HG03135 (cell line): ENCODE data around the gene SCUBE1.
A peak's percentile ranks its signal among the peaks of the same experiment; 100 is the strongest.

Experiments
- ATAC-seq: cut with Tn5 transposase; IDR thresholded peaks from one replicate; pipeline ENCODE4 v1.9.1; 2021; ENCODE audit warnings: mild to moderate bottlenecking, moderate library complexity; ENCODE audit not compliant: unreplicated experiment

SCUBE1 gene

DNA sequence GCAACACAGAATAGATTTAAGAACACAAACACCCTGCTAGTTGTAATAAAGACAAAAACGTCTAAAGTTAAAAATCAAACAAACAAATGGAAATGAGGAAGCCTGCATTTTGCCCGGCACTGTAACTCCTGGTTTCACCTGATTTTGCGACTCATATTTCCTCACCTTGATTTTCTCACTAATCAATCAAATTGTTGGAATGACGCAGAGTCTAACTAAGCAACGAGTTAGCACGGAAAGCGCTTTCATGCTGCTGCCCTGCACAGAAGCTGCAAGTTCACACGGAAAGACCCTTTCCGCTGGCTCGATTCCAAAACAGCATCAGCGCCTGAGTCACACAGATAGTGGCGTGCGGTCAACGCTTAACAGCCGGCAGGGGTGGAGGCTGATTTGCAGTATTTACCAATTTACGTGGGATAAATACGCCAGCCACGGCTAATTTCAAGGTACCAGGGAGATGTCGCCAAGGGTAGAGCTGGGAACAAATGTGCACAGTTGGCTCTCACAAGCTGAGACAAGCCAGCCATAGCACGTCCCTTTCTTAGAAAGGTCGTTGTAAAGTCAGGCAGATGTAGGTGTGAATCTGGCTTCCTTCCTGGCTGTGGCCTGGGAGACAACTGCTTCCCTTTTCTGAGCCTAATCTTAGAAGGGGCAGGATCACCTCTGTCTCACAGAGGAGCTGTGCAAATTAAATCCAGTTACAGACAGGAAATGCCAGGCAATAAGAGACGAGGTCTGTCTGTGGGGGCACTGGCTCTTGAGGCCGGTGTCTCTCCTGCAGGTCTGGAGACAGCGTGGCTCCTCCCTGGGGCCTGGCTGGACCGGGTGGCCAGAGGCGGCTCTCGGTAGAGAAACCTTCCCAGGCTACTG lies 79.3 kb downstream of the SCUBE1 start:
- ATAC-seq = peak; percentile 72

DNA sequence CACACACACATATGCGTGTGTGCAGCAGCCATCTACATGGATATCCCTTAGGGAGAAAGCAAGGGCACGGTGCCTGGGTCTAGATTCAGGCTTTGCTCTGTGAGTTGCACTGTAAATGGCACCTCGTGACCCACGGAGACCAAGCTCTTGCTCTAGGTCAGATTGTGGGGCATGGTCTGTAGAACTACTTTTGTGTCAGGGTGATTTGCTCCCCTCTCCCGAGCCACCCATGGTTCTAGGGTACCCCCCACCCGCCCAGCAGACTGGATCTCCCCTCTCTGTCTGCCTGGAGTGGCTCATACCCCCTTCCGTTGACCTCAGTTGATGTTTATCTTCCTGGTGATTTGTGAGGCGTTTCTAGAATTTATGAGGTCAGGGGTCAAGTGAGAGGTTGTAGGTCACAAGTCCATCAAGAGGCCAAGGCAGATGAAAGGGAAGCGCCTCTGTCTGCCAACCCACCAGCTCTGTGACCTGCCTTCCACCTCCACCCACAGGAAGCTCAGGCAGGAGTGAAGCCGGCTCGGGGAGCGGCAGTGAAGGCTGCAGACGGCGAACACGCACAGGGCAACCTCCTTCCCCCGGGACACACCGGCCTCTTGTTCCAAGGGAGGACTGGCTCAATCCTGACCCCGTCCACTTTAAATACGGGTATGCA lies 80.1 kb downstream of the SCUBE1 start:
- no peak for ATAC-seq

DNA sequence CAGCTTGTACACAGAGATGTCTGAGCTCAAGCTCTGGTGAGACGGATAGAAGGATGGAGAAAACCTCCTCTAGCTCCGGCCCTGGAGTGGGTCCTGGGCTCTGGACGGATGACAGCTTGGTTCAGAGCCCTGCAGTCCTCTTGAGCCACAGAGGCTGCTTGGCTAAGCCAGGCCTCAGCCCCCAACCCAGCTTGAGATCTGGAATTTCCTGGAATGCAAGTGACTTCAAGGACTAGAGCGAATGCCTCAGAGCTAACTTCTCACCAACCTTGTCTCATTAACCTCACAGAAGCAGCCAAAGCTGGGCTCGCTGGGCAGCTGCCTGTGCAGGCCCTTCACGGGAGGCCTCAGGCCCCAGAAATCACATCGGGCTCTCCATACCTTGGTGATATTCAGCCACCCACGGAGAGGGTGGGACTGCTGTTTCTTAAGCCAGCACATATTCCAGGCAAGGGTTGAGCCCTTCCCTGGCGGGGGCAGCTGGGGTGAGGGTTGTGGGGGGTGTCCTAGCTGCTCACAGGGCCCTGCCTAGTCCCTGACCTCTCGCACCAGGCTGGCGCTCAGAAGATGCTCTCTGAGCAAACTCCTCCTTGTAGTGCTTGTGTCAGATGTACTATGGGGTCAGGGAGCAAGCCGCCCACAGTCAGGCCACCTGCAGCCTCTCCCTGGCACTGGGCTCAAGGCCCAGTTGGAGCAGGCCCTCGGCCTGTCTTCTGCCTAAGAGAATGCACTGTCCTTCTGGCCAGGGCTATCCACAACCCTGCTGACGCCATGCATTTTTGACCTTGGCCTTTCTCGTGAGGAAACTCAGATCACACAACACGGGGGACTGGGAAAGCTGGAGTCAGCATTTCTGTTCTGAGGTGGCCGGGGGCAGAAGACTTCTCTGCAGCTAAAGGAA lies 82.6 kb downstream of the SCUBE1 start:
- ATAC-seq = no peak

DNA sequence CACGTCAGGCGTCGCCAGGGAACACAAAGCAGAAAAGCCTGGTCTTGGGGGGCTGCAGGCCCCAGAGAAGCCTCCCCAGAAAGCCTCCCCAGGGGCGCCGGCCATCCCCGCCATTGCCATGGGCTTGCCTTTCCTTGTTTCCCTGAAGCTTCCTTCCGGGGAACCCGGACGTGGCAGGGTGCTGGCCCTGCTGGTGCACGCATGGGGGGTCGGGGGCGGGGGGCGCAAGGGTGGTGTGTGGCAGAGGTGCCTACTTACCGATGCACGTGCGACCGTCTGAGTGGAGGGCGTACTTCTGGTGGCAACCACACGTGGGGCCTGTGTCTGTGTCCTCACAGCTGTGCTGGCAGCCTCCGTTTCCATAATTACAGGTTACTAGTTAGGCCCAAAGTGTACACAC lies 85.2 kb downstream of the SCUBE1 start:
- no peak for ATAC-seq

DNA sequence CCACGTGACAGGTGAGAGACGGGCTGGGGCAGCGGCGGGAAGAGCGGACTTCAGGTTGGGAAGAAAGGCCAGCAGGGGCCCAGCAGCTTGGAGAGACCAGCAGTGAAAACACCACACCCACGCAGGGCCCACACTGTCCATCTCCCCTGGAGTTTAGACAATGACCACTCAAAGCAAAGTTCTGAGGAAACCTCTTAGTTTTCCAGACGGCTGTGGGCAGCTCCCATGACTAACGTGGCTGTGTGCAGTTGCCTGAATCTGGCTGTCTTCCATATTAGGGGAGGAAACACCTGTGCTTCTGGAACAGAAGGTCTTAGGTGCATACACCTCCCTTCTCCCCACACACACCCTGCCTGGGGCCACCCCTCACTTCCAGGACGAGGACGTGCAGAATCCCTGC lies 85.6 kb downstream of the SCUBE1 start:
- no peak for ATAC-seq

DNA sequence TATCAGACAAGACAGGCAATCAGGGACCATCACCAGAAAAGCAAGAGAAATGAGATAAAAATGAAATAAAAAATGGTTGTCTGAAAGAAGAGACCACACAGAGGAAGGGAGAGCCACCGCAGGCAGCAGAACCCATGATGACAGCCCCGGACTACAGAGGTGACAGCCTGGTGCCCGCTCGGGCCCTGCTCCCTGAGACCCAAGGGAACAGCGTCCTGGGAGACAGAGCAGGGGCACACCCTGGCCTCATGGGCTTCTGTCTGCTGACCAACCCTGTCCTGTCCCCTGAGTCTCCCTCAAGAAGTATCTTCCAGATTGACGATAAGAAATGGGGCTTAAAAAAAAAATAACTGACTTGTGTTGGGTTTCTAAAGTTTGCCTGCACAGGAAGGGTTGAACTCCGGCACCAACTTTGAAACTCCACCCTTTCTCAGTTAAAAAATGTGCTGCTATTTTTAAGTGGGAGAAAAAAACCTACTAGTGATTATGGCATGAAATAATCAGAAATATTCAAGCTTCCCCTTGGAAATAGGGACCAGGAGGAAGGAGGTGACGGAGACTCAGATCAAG lies 86.1 kb downstream of the SCUBE1 start:
- no peak for ATAC-seq

DNA sequence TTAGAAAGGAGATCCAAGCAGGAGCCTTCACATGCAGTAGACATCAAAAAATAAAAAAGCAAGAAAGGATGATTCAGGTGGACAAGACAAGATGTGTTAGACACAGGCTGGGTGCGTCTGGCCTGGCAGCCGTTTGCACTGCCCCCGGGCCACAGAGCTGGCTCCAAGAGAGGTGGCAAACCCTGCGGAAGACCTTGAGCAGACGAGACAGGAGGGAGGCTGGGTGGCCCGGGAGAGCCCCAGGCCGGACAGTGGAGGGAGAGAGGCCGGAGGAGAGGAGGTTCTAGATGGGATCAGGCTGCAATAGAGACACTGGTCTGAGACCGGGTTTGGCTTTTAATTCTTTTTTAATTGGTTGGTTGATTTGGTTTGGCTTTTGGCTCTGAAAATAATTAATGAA lies 86.6 kb downstream of the SCUBE1 start:
- no peak for ATAC-seq

DNA sequence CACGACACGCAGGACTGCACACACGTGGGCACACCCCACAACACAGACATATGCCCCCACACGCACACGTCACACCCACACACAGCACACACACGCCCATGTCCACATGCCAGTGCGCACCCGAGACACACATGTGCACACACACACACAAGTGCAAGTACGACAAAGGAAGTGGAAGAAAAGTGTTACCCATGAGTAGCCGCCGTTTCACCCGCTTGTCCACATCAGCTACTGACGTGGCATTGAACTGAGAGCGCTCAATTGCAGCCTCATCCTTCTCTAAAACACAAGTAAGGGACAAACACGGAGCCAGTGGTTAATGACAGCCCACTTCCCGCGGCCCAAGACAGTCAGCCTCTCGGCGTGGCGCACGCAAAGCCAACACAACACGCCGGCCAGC lies 87.9 kb downstream of the SCUBE1 start:
- no peak for ATAC-seq

DNA sequence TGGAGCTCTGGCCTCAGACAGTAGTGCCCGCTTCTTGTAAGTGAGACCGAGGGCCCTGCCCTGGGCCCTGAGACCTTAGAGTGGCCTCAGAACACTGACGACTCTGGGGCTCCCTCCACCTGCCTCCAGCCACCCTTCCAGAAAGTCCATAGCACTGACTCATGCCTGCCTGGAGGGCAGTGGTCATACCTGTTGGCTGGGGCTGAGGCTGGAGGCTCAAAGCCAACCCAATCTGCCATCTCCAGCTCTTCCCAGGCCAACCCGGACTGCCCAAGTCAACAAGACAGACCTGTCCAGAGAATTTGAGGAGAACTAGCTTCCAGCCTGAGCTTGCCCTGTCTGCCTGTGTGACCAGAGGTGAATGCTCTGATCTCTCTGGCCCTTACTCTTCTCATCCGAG lies 89.3 kb downstream of the SCUBE1 start:
- no peak for ATAC-seq

DNA sequence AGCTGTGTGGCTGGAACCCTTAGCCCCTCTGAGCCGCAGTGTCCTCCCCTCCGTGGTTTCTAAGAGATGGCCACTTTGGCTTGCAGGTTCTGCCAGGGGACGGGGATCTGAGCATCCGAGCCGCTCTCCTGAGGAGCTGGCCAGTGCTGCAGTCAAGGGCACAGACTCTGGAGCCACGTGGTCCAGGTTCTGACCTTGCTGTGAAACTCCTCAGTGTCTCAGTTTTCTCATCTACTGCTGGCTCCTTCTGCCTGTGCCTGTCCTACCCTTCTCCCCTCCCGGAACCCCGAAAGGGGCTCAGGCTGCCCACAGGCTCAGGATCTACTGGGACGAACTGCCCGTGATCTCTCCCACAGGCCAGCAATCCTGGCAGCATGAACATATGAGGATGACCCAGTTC lies 90.9 kb downstream of the SCUBE1 start:
- ATAC-seq = no peak

DNA sequence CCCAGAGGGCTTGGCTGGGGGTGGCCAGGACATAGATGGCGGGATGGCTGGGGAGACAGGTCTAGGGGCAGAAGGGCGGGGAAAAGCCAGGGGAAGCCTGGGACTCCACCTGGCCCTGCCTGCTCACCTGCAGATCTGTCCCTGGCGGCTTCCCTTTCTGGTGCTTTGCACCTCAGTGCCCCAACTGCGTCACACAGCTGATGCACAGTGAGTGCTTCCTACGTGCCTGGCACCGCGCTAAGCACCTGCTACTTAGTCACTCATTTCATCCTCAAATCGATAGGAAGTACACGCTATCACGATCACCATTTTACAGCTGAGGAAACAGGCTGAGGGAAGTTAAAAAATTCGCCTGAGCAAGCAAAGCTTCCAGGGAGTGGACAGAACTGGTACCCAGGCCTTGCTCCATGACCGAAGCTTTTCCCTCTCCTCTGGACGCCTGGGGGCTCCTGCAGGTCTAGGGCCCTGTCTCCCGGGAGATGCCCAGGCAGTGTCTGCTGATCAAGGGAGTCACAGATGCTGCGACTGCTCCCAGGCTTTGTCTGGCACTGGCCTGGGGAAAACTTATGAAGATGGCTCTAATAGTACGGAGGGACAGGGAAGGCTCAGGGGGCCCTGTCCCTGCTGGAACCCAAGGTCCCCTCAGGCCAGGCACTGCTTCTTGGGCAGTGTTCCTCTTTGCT lies 93.2 kb downstream of the SCUBE1 start:
- ATAC-seq = no peak

DNA sequence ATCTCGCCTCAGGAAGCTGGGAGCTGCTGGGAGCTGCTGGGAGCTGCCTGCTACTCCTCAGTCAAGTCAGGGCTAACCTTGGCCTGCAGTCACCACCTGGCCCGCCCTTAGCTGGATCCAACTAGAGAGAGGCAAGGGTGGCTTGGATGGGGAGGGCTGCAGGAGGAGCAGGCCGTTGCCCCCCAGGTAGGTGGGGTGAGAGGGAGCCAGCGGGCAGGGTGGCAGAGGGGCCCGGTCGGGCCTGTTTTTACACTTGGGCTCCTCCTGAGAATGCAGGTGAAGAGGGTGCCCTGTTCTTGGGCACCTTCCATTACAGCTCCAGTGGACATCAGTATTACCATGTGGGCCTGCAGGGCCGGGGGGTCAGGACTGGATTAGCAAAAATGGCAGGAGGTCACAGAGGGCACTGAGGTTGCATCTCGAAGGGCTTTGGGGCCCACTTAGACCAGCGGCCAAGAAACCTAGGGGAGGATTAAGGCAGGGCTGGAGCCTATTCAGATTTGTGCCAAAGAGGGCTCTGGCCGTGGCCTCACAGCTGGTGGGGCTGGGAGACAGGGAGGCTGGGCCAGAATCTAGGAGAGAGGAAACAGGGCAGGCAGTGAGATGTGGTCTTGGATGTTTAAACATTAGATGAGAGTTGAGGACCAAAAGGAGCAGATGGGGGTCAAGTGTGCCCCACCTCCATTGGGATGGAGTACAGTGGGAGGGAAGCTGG lies 95.5 kb downstream of the SCUBE1 start:
- no peak for ATAC-seq

DNA sequence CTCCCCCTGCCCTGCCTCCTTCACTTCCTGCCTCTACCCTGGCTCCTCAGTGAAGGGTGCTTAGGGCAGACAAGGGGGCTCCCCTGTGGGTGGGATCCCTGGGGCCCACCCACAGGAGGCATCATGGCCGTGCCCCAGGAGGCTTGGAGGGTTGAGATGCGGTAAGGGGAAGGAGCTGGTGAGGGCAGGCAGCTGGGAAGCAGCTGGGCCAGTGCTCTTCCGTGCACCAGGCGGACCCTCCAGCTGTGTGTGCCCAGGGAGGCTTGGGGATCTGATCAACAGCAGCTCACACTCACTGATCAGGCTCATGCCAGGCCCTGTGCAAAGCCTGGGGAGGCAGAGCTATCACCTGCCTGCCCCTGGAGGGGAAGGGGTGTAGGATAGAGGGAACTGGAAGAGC lies 97.0 kb downstream of the SCUBE1 start:
- ATAC-seq = no peak

DNA sequence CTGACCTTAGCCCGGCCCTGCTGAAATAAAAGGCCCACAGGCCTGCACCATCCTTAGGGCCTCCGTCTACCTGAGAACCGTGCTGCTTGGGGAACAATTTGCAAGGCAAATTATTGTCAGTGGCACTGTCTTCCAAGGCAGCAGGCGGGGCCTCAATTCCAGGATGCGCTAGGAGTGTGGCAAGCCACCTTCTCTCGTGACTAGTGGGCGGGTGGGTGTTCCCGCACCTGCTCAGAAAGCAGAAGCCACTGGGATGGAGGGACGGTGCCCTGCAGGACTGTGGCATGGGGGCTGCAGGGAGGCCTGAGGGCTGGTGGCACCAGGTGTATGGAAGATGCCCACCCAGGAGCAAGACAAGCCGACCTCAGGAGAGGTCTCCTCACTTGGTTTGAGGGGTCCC lies 97.5 kb downstream of the SCUBE1 start:
- no peak for ATAC-seq

DNA sequence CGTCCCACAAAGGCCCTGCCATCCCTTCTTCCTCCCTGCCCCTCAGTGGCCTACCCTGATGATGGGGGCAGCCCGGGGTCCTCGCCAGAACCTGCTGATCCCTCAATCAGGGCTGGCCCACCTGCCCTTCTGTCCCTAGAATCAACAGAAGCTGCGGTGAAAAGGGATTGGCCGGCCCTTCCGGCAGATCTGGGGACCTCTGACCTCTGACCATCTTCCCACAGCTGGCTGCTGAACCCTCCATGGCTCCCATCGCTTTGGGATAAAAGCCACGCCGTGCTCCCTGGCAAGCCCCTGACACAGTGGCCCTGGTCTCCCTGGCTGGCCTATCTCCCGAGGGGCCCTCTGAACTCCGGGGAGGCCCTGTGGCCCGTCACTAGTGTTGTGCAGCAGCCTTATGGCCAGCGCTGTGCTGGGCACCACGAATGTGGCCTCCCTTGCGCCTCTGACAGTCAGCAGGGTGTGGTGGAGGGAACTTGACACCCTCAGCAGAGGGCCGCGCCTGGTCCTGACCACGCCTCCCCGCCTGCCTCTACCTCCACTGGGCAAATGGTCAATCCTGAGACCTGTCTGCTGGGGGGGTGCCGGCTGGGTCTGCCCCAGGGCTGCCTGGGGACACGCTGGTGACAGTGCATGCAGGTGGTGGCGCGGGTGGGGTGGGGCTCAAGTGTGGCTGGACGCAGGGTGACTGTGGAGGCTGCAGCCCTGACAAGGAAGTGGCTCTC lies 98.2 kb downstream of the SCUBE1 start:
- no peak for ATAC-seq

DNA sequence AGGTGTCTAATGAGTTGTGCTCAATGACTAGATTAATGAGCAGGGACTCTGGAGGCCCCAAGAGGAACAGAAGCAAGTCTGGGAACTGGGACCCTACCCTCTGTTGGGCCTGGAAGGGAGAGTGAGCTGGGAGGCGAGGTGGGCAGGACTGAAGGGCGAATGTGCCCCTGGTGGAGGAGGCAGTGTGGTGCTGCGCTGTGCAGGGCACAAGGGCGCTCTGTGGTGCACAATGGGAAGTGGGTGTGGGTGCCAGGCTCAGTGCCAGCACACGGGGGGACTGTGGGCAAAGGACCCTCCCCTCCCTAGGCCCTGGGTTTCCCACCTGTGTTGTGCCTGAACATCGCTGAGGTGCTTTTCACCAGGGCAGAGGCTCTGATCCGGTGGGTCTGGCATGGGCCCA lies 98.8 kb downstream of the SCUBE1 start:
- ATAC-seq = no peak

DNA sequence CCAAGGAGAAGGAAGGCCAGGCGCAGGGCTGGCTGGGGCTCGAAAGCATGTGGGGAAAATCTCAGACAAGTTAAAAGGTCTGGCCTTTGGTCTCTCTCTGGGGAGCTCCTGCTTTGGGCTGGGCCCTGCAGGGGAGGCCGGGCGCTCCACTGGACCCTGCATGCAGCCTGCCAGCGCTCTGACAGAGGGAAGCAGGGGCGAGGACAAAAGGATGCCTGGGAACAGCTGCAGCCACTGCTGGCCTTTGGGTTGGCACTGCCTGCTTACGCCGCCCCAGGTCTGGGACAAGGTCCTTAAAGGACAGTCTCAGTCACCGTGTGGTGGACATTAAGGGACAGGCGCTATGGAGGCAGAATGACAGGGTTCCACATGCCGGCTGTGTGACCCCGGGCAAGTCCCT lies 99.8 kb downstream of the SCUBE1 start:
- no peak for ATAC-seq

DNA sequence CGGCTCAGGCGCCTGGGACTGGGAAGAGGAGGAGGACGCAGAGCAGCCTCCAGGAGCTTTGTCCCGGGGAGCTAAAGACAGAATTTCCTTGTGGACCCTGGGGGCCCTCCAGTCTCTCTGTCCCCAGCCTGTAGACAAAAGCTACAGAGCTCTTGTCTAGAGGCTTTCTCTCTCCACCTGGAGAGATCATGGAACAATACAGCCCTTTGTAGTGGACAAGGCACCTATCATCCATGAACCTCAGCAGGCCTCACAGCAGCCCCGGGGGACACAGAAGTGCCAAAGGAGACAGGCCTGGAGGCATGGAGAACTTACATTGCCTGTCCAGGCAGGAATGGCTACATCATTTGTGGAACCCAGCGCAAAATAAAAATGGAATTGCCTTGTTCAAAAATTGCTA lies 100.5 kb downstream of the SCUBE1 start:
- ATAC-seq = no peak

DNA sequence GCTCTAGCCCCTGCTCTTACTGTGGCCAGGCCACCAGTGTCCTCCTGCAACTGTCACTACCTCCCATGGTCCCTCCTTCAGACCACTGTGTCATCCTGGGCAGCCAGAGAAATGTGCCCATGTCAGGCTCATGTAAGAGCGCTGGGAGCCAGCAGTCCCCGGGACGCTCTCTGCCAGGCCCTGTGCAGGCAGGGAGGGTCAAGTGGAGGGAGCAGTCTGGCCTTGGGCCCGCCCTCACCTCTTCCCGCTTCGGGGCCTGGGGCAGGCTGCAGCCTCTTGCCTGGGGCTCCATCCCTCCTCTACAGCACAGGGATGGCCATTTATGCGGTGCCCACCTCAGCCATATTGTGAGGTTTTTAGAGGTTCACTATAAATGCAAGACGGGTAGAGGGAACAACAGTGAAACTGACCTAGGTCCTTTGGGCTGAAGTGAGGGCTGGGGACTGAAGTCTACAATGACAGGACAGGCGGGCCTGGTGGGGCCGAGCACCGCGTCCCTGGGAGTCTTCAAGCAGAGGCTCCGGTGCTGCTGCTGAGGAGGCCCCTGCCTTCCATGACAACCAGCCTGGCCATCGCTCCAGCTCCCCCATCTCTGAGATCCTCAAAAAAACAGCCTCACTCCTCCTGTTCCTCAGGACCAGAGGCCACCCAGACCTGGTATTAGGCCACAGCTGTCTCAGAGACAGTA lies 101.3 kb downstream of the SCUBE1 start:
- no peak for ATAC-seq
